Tibial nerve (tissue), 4 donors: Measurements from ENCODE around the gene TOM1L1. TPM values are rescaled to one million over a fixed set of nuclear protein-coding genes. Genes with fewer than 3 reads are reported as not detected.
A peak's percentile ranks its signal among the peaks of the same experiment; 100 is the strongest.

Source experiments
- DNase-seq, 2 donors: peaks; one replicate each; pipeline ENCODE4 v3.0.0-alpha.2; 2019; ENCODE audit warnings: low spot score in 2 of 2
- H3K27ac ChIP-seq, 4 donors: fragments of 200-600 bp; sonication (generic) in 3 of 4; one replicate each; pipeline ENCODE4 v1.5.1; 2017 to 2019; ENCODE audit warnings: mild to moderate bottlenecking in 1 of 4
- H3K27me3 ChIP-seq, 2 donors: fragments of 200-600 bp; sonication (generic) in 1 of 2; one replicate each; pipeline versions ENCODE4 v1.5.1 to v1.6.0; 2017 to 2019
- H3K36me3 ChIP-seq, 3 donors: fragments of 200-600 bp; sonication (generic); one replicate each; pipeline ENCODE4 v1.5.1; 2018 to 2019
- H3K4me1 ChIP-seq, 4 donors: fragments of 200-600 bp; sonication (generic) in 3 of 4; one replicate each; pipeline ENCODE4 v1.5.1; 2017 to 2019
- H3K4me3 ChIP-seq, 4 donors: fragments of 200-600 bp; sonication (generic) in 3 of 4; one replicate each; pipeline ENCODE4 v1.5.1; 2017 to 2019; ENCODE audit warnings: mild to moderate bottlenecking in 1 of 4, moderate library complexity in 1 of 4
- H3K9me3 ChIP-seq, 4 donors: fragments of 200-600 bp; sonication (generic) in 3 of 4; one replicate each; pipeline ENCODE4 v1.5.1; 2017 to 2019
- EP300 ChIP-seq, 2 donors: sonication (generic); formaldehyde crosslinking; IDR thresholded peaks; one replicate each; pipeline ENCODE4 v1.6.1; 2017; ENCODE audit warnings: antibody characterized with exemption in 2 of 2, mild to moderate bottlenecking in 1 of 2
- POLR2A ChIP-seq, 2 donors: fragments of 450-650 bp; IDR thresholded peaks; one replicate each; pipeline ENCODE4 v1.6.1; 2017; ENCODE audit warnings: antibody characterized with exemption in 2 of 2, mild to moderate bottlenecking in 2 of 2, moderate library complexity in 2 of 2
- WGBS, 2 donors: methylation state at CpG; one replicate each; pipeline ENCODE4 v1.1.5; 2018; 5-methylcytosine and 5-hydroxymethylcytosine counted together
- total RNA-seq, 4 donors: library from RNA; depleted of rRNA; stranded (reverse); fragments of >200 nt; gene quantifications; one replicate each; pipeline ENCODE4 v1.1.0, GENCODE V29; 2016
- TF ChIP-seq, protein P1 (sequence below), 5 experiments: fragments of 200-600 bp in 3 of 5; fragments of 450-650 bp in 2 of 5; sonication (generic) in 3 of 5; IDR thresholded peaks; one replicate each; pipeline ENCODE4 v1.5.1; 2016 to 2019; ENCODE audit warnings: antibody characterized with exemption in 5 of 5, mild to moderate bottlenecking in 3 of 5, moderate library complexity in 2 of 5

TOM1L1 gene
- total RNA-seq, 4 donors from 2014 or later = 8.6 to 27.4 (median 17.1) TPM

GRCh38 chr17:54991567-54991966 is 90.9 kb downstream of the TOM1L1 start:
- 6 to 94% methylated on average over 1 of the region's 1 CpG for WGBS, 2 donors
- TF ChIP-seq, protein P1, sequence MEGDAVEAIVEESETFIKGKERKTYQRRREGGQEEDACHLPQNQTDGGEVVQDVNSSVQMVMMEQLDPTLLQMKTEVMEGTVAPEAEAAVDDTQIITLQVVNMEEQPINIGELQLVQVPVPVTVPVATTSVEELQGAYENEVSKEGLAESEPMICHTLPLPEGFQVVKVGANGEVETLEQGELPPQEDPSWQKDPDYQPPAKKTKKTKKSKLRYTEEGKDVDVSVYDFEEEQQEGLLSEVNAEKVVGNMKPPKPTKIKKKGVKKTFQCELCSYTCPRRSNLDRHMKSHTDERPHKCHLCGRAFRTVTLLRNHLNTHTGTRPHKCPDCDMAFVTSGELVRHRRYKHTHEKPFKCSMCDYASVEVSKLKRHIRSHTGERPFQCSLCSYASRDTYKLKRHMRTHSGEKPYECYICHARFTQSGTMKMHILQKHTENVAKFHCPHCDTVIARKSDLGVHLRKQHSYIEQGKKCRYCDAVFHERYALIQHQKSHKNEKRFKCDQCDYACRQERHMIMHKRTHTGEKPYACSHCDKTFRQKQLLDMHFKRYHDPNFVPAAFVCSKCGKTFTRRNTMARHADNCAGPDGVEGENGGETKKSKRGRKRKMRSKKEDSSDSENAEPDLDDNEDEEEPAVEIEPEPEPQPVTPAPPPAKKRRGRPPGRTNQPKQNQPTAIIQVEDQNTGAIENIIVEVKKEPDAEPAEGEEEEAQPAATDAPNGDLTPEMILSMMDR (IDR thresholded peaks at IDR 0.05) = no peak
- TF ChIP-seq EP300 (IDR thresholded peaks at IDR 0.05) (no peak), POLR2A (IDR thresholded peaks at IDR 0.05) (no peak)
- DNase-seq = no peak

DNA sequence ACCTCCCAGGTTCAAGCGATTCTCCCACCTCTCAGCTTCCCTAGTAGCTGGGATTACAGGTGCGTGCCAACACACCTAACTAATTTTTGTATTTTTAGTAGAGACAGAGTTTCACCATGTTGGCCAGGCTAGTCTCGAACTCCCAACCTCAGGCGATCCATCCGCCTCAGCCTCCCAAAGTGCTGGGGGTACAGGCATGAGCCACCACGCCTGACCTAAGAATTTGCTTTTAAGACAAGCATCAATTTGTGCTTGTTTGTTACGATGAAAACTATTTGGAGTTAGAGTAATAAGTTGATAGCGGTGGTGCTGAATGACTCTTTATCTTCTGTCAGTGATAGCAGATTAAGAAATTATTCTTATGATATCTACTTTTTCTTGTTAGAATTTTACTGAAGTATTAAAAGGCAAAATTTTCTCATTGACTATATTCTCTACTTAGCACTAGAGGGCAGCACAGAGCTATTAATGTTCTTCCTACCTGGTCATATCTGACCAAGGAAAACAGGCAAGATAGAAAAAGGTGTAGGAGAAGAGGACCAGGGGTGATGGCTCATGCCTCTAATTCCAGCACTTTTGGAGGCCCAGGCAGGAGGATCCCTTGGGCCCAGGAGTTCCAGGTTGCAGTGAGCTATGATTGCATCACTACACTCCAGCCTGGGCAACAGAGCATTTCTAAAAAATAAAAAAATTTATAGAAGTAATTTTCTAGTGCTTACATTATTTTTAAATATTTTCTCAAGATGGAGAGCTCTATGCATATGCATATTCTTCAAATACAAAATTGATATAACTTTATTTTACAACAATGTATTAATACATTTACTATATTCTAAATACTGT is 92.4 kb downstream of the TOM1L1 start:
- Histone ChIP-seq H3K27me3 (no peaks in the 10 kb centered on the region), H3K36me3 (peaks cover 0 to 3% (median 0%) of the 10 kb centered on the region in 3 donors), H3K4me3 (no peak overlapping the region), H3K4me1 (no peaks in the 10 kb centered on the region), H3K27ac (no peak overlapping the region), H3K9me3 (no peaks in the 10 kb centered on the region)
- no peak for DNase-seq
- WGBS, 2 donors = 82 to 92% methylated on average over 8 of the region's 8 CpGs
- no peak for TF ChIP-seq POLR2A (IDR thresholded peaks at IDR 0.05)
- TF ChIP-seq, protein P1 (IDR thresholded peaks at IDR 0.05) = peak; percentile 52 to 70 (median 61)

More at GRCh38 chr17:54991567-54991966, 90.9 kb downstream of the TOM1L1 start:
- no peaks in the 10 kb centered on the region for H3K9me3 ChIP-seq
- no peak overlapping the region for H3K27ac ChIP-seq
- H3K27me3 ChIP-seq = no peaks in the 10 kb centered on the region
- H3K4me1 ChIP-seq = no peaks in the 10 kb centered on the region
- no peak overlapping the region for H3K4me3 ChIP-seq
- H3K36me3 ChIP-seq = peaks cover 0 to 3% (median 0%) of the 10 kb centered on the region in 3 donors

GRCh38 chr17:54996441-54996840 is 95.8 kb downstream of the TOM1L1 start:
- Histone ChIP-seq H3K36me3 (peaks cover 0 to 6% (median 0%) of the 10 kb centered on the region in 3 donors), H3K4me1 (no peaks in the 10 kb centered on the region), H3K27ac (no peak overlapping the region), H3K9me3 (no peaks in the 10 kb centered on the region), H3K4me3 (no peak overlapping the region), H3K27me3 (no peaks in the 10 kb centered on the region)
- TF ChIP-seq EP300 (IDR thresholded peaks at IDR 0.05) (no peak), POLR2A (IDR thresholded peaks at IDR 0.05) (no peak)
- TF ChIP-seq, protein P1 (IDR thresholded peaks at IDR 0.05) = no peak
- DNase-seq = no peak
- WGBS, 2 donors = 95 to 97% methylated on average over 1 of the region's 1 CpG

DNA sequence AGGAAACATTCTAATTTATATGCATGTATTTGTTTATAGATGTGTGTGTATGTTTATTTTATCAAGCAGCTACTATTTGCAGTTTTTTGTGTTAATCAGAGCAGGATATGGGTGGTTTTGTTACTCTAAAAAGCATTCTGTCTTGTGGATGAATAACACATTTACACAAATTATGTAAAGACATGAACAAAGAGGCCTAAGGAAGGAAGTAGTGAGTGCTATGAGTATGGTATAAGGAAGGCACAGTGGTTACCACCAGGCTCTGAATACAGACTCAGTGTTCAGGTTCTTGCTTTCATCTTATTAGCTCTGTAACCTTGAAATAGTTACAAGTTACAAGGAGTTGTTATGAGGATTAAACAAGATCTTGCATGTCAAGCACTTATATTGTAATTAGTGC is 101.8 kb downstream of the TOM1L1 start:
- Histone ChIP-seq H3K9me3 (no peaks in the 10 kb centered on the region), H3K4me3 (no peak overlapping the region), H3K4me1 (no peaks in the 10 kb centered on the region), H3K36me3 (peaks cover 0 to 46% (median 0%) of the 10 kb centered on the region in 3 donors), H3K27me3 (no peaks in the 10 kb centered on the region), H3K27ac (no peak overlapping the region)
- TF ChIP-seq POLR2A (IDR thresholded peaks at IDR 0.05) = no peak
- TF ChIP-seq, protein P1 (IDR thresholded peaks at IDR 0.05) = no peak
- TF ChIP-seq EP300 (IDR thresholded peaks at IDR 0.05) = no peak
- no peak for DNase-seq

DNA sequence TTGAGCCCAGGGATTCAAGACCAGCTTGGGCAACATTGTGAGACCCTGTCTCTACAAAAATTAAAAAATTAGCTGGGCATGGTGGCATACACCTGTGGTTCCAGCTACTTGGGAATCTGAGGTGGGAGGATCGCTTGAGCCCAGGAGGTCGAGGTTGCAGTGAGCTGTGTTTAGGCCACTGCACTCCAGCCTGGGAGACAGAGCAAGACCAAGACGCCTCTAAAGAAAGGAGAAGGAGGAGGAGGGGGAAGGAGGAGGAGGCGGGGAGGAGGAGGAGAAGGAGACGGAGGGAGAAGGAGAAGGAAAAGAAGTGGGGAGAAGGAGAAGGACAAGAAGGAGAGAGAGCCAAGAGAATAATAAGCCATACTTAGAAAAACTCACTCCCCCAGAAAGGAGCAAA is 103.8 kb downstream of the TOM1L1 start:
- Histone ChIP-seq H3K36me3 (peaks cover 0 to 58% (median 0%) of the 10 kb centered on the region in 3 donors), H3K4me1 (no peaks in the 10 kb centered on the region), H3K27me3 (no peaks in the 10 kb centered on the region), H3K4me3 (no peak overlapping the region), H3K9me3 (no peaks in the 10 kb centered on the region), H3K27ac (no peak overlapping the region)
- no peak for DNase-seq
- 81 to 82% methylated on average over 5 of the region's 5 CpGs for WGBS, 2 donors
- TF ChIP-seq, protein P1 (IDR thresholded peaks at IDR 0.05) = no peak
- no peak for TF ChIP-seq POLR2A (IDR thresholded peaks at IDR 0.05)
- no peak for TF ChIP-seq EP300 (IDR thresholded peaks at IDR 0.05)
